Spleen (tissue), 11 donors: ENCODE data around the gene IFI35. TPM values are rescaled to one million over a fixed set of nuclear protein-coding genes. Genes with fewer than 3 reads are reported as not detected.

ENCODE experiments used
- DNase-seq: peaks from one replicate; pipeline ENCODE4 v3.0.0-alpha.2; 2020
- H3K27ac ChIP-seq, 8 donors: fragments of 200-600 bp; sonication (generic) in 7 of 8; 1 replicate in 4 of 8; 2 replicates in 4 of 8; pipeline versions ENCODE4 v1.5.0 to v1.8.0; 2016 to 2021; ENCODE audit warnings: inconsistent platforms in 4 of 8, mild to moderate bottlenecking in 4 of 8, moderate library complexity in 1 of 8
- H3K27me3 ChIP-seq, 7 donors: fragments of 200-600 bp; sonication (generic) in 6 of 7; replicated peaks in 1 of 7; 1 replicate in 4 of 7; 2 replicates in 3 of 7; pipeline versions ENCODE4 v1.5.0 to v1.8.0; 2016 to 2021; ENCODE audit warnings: inconsistent platforms in 3 of 7, mild to moderate bottlenecking in 1 of 7
- H3K36me3 ChIP-seq, 6 donors: fragments of 200-600 bp; sonication (generic) in 5 of 6; 1 replicate in 4 of 6; 2 replicates in 2 of 6; pipeline versions ENCODE4 v1.5.0 to v1.8.0; 2016 to 2021; ENCODE audit warnings: inconsistent platforms in 2 of 6
- H3K4me1 ChIP-seq, 6 donors: fragments of 200-600 bp; sonication (generic) in 5 of 6; 1 replicate in 3 of 6; 2 replicates in 3 of 6; pipeline versions ENCODE4 v1.5.0 to v1.8.0; 2016 to 2021; ENCODE audit warnings: inconsistent platforms in 3 of 6
- H3K4me3 ChIP-seq, 8 donors: fragments of 200-600 bp; sonication (generic) in 7 of 8; 1 replicate in 4 of 8; 2 replicates in 4 of 8; pipeline versions ENCODE4 v1.5.0 to v1.8.0; 2016 to 2021; ENCODE audit warnings: inconsistent platforms in 4 of 8, mild to moderate bottlenecking in 4 of 8, moderate library complexity in 2 of 8
- H3K9me3 ChIP-seq, 8 donors: fragments of 200-600 bp; sonication (generic) in 7 of 8; 1 replicate in 4 of 8; 2 replicates in 4 of 8; pipeline versions ENCODE4 v1.5.0 to v1.8.0; 2016 to 2021; ENCODE audit warnings: inconsistent platforms in 4 of 8
- CTCF ChIP-seq, 11 experiments: fragments of 200-600 bp in 7 of 11; fragments of 450-650 bp in 4 of 11; sonication (generic) in 4 of 11; IDR thresholded peaks in 8 of 11; conservative IDR thresholded peaks in 3 of 11; 1 replicate in 7 of 11; 2 replicates in 4 of 11; pipeline versions ENCODE4 v1.4.0 to v1.8.0; 2016 to 2021; ENCODE audit warnings: antibody characterized with exemption in 11 of 11, inconsistent platforms in 4 of 11, mild to moderate bottlenecking in 1 of 11
- POLR2A ChIP-seq, 3 donors: fragments of 450-650 bp; IDR thresholded peaks; one replicate each; pipeline ENCODE4 v1.5.1; 2017; ENCODE audit warnings: antibody characterized with exemption in 3 of 3, mild to moderate bottlenecking in 1 of 3
- POLR2AphosphoS5 ChIP-seq, 3 donors: sonication (generic); formaldehyde crosslinking; IDR thresholded peaks; one replicate each; pipeline ENCODE4 v1.5.1; 2017; ENCODE audit warnings: antibody characterized with exemption in 3 of 3
- WGBS, 5 donors: extraction: QIAGEN DNeasy Blood & Tissue Kit in 3 of 5; methylation state at CpG; one replicate each; pipeline versions ENCODE4 v1.1.5 to v1.1.7; 2013 to 2018; 5-methylcytosine and 5-hydroxymethylcytosine counted together
- intact Hi-C: fragments of 100-400 bp; cut with DNase I; formaldehyde crosslinking; loops from one replicate; pipeline ENCODE4 v1.15.0; 2023; ENCODE audit warnings: low total_unique reads
- polyA plus RNA-seq, 3 donors: library from polyadenylated mRNA; stranded (reverse); fragments of 200-250 nt; gene quantifications; one replicate each; pipeline ENCODE4 v1.2.1, GENCODE V29; 2013
- small RNA-seq, 4 donors: library from RNA; depleted of rRNA; stranded (forward); fragments of <200 nt; gene quantifications; one replicate each; pipeline ENCODE3, GENCODE V24; 2016
- total RNA-seq, 7 donors: library from RNA; depleted of rRNA in 3 of 7; stranded (reverse); fragments of >200 nt in 3 of 7; fragmentation: NEBNext Ultra II Directional in 4 of 7; extraction: Animal tissue kit (Norgen Biotek cat#: 25700) in 4 of 7; gene quantifications; one replicate each; pipeline versions ENCODE4 v1.1.0 to v1.2.1, GENCODE V29; 2016 to 2021
- donor health status: healthy with polysubstance abuse.
- donor health status: DM: no; HTN: no; CAD: no; lungs with moderate emphysema.
- donor health status: DM: no; HTN: no; CAD: no.
- donor health status: Bipolar disorder and iron deficiency.
- donor health status: healthy.
- donor health status: DM: no; HTN: no; CAD: no.
- donor health status: DM: yes; HTN: yes; CAD: no.

Gene IFI35
- total and polyA plus RNA-seq, 10 donors: 38.0 to 64.8 (median 49.9) TPM

GRCh38 chr17:43062984-43063638 lies 56.5 kb downstream of the IFI35 start:
- Histone ChIP-seq H3K4me1 (no peaks in the 10 kb centered on the region), H3K9me3 (no peaks in the 10 kb centered on the region), H3K27me3 (no peaks in the 10 kb centered on the region), H3K27ac (no peak overlapping the region), H3K36me3 (peaks cover 0 to 50% (median 0%) of the 10 kb centered on the region in 6 donors), H3K4me3 (no peak overlapping the region)
- DNase-seq: no peak
- no peak for TF ChIP-seq POLR2A (IDR thresholded peaks at IDR 0.05)
- TF ChIP-seq CTCF (IDR thresholded peaks at IDR 0.05 in 8 of 11, conservative IDR thresholded peaks at IDR 0.05 in 3 of 11): no peak
- no peak for TF ChIP-seq POLR2AphosphoS5 (IDR thresholded peaks at IDR 0.05)
- intact Hi-C loops: no loop called here
- 94 to 97% (median 96%) methylated on average over 10 of the region's 10 CpGs for WGBS, 5 donors

Small RNAs within 50 kb of the gene (small RNA-seq; reads per million reads assigned to genes)
- 0 to 0.08 (median 0) reads per million in 4 donors for gene AARSD1

Other genes starting within 250 kb of the IFI35 start
- gene RAMP2, start 245.6 kb upstream of the IFI35 start, total RNA-seq: 10 to 100 TPM in 6 of 7 donors, 1 to 10 TPM in 1; 9.7 to 34.3 (median 27.0) TPM
- 10 to 100 TPM; 21.5 to 51.7 (median 36.0) TPM for gene RAMP2, start 245.6 kb upstream of the IFI35 start, polyA plus RNA-seq
- gene VPS25, start 233.3 kb upstream of the IFI35 start, total RNA-seq: 10 to 100 TPM; 29.6 to 41.1 (median 34.5) TPM
- gene VPS25, start 233.3 kb upstream of the IFI35 start, polyA plus RNA-seq: 10 to 100 TPM; 31.0 to 47.7 (median 41.4) TPM
- under 1 TPM in 3 of 7 donors, not detected in 4; 0.10 to 0.52 (median 0.41) TPM for gene WNK4, start 226.2 kb upstream of the IFI35 start, total RNA-seq
- under 1 TPM in 2 of 3 donors, not detected in 1; 0.04 to 0.06 TPM for gene WNK4, start 226.2 kb upstream of the IFI35 start, polyA plus RNA-seq
- gene COA3, start 208.1 kb upstream of the IFI35 start, total RNA-seq: 10 to 100 TPM; 30.0 to 62.0 (median 39.0) TPM
- 100 to 1,000 TPM in 1 of 3 donors, 10 to 100 TPM in 2; 65.6 to 126 (median 97.1) TPM for gene COA3, start 208.1 kb upstream of the IFI35 start, polyA plus RNA-seq
- gene CNTD1, start 207.9 kb upstream of the IFI35 start, total RNA-seq: not detected
- under 1 TPM; 0.17 to 0.26 (median 0.24) TPM for gene CNTD1, start 207.9 kb upstream of the IFI35 start, polyA plus RNA-seq
- 100 to 1,000 TPM in 2 of 7 donors, 10 to 100 TPM in 5; 76.4 to 113 (median 95.6) TPM for gene BECN1, start 182.5 kb upstream of the IFI35 start, total RNA-seq
- 10 to 100 TPM; 43.0 to 57.8 (median 50.2) TPM for gene BECN1, start 182.5 kb upstream of the IFI35 start, polyA plus RNA-seq
- gene PSME3, start 173.4 kb upstream of the IFI35 start, total RNA-seq: 10 to 100 TPM; 66.9 to 96.4 (median 77.4) TPM
- 10 to 100 TPM; 19.1 to 46.0 (median 29.6) TPM for gene PSME3, start 173.4 kb upstream of the IFI35 start, polyA plus RNA-seq
- gene AOC2, start 162.2 kb upstream of the IFI35 start, total RNA-seq: 1 to 10 TPM; 2.3 to 3.6 (median 2.7) TPM
- gene AOC2, start 162.2 kb upstream of the IFI35 start, polyA plus RNA-seq: under 1 TPM; 0.59 to 0.90 (median 0.63) TPM
- gene AOC3, start 155.6 kb upstream of the IFI35 start, total RNA-seq: 10 to 100 TPM; 14.0 to 32.5 (median 23.5) TPM
- 10 to 100 TPM in 2 of 3 donors, 1 to 10 TPM in 1; 7.1 to 14.6 (median 12.3) TPM for gene AOC3, start 155.6 kb upstream of the IFI35 start, polyA plus RNA-seq
- not detected for gene G6PC1, start 106.0 kb upstream of the IFI35 start, total RNA-seq
- gene G6PC1, start 106.0 kb upstream of the IFI35 start, polyA plus RNA-seq: not detected
- gene AARSD1, start 42.3 kb upstream of the IFI35 start, total RNA-seq: 10 to 100 TPM; 13.1 to 44.2 (median 31.5) TPM
- gene AARSD1, start 42.3 kb upstream of the IFI35 start, polyA plus RNA-seq: 10 to 100 TPM; 39.8 to 55.6 (median 50.3) TPM
- 1 to 10 TPM in 3 of 7 donors, under 1 TPM in 3, not detected in 1; 0.61 to 1.8 (median 1.1) TPM for gene PTGES3L, start 26.7 kb upstream of the IFI35 start, total RNA-seq
- gene PTGES3L, start 26.7 kb upstream of the IFI35 start, polyA plus RNA-seq: under 1 TPM; 0.70 to 0.93 (median 0.89) TPM
- gene RUNDC1, start 26.2 kb upstream of the IFI35 start, total RNA-seq: 10 to 100 TPM; 17.1 to 27.9 (median 22.4) TPM
- gene RUNDC1, start 26.2 kb upstream of the IFI35 start, polyA plus RNA-seq: 10 to 100 TPM in 1 of 3 donors, 1 to 10 TPM in 2; 6.7 to 10.5 (median 8.2) TPM
- gene RPL27, start 8.4 kb upstream of the IFI35 start, total RNA-seq: 1,000 to 10,000 TPM in 3 of 7 donors, 100 to 1,000 TPM in 4; 702 to 1,170 (median 925) TPM
- 1,000 to 10,000 TPM; 5,502 to 6,357 (median 5,985) TPM for gene RPL27, start 8.4 kb upstream of the IFI35 start, polyA plus RNA-seq
- gene VAT1, start 15.6 kb downstream of the IFI35 start, total RNA-seq: 100 to 1,000 TPM in 1 of 7 donors, 10 to 100 TPM in 6; 55.4 to 144 (median 79.0) TPM
- 10 to 100 TPM; 20.3 to 64.5 (median 27.0) TPM for gene VAT1, start 15.6 kb downstream of the IFI35 start, polyA plus RNA-seq
- under 1 TPM; 0.09 to 0.47 (median 0.32) TPM for gene RND2, start 18.4 kb downstream of the IFI35 start, total RNA-seq
- gene RND2, start 18.4 kb downstream of the IFI35 start, polyA plus RNA-seq: under 1 TPM; 0.11 to 0.42 (median 0.17) TPM
- gene BRCA1, start 118.6 kb downstream of the IFI35 start, total RNA-seq: 10 to 100 TPM in 4 of 7 donors, 1 to 10 TPM in 3; 5.2 to 13.6 (median 10.0) TPM
- 1 to 10 TPM; 1.3 to 2.9 (median 2.7) TPM for gene BRCA1, start 118.6 kb downstream of the IFI35 start, polyA plus RNA-seq
- 100 to 1,000 TPM in 1 of 7 donors, 10 to 100 TPM in 6; 69.2 to 103 (median 91.5) TPM for gene NBR1, start 164.4 kb downstream of the IFI35 start, total RNA-seq
- 10 to 100 TPM; 18.5 to 29.3 (median 22.0) TPM for gene NBR1, start 164.4 kb downstream of the IFI35 start, polyA plus RNA-seq
- gene TMEM106A, start 205.1 kb downstream of the IFI35 start, total RNA-seq: 10 to 100 TPM; 25.7 to 53.4 (median 32.9) TPM
- gene TMEM106A, start 205.1 kb downstream of the IFI35 start, polyA plus RNA-seq: 10 to 100 TPM in 1 of 3 donors, 1 to 10 TPM in 2; 2.8 to 11.9 (median 3.3) TPM
- gene CCDC200, start 221.8 kb downstream of the IFI35 start, total RNA-seq: under 1 TPM in 1 of 7 donors, not detected in 6; 0.64 TPM
- gene CCDC200, start 221.8 kb downstream of the IFI35 start, polyA plus RNA-seq: under 1 TPM in 2 of 3 donors, not detected in 1; 0.17 to 0.35 TPM
- over 10,000 TPM in 1 of 7 donors, 1,000 to 10,000 TPM in 3, not detected in 3; 8,053 to 10,281 (median 8,790) TPM for gene RNU2-1, start 227.2 kb downstream of the IFI35 start, total RNA-seq
- gene RNU2-1, start 227.2 kb downstream of the IFI35 start, polyA plus RNA-seq: not detected